Activated naive CD4-positive, alpha-beta T cell treated with anti-CD3 and anti-CD28 coated beads for 36 hours (primary cell): ENCODE measurements around the gene CHKA. TPM values are rescaled to one million over a fixed set of nuclear protein-coding genes. Genes with fewer than 3 reads are reported as not detected.

ENCODE experiments used
- CTCF ChIA-PET: fragments of 350-600 bp; sonication (Branson Sonifier 250); formaldehyde crosslinking; loops from one replicate; lab custom pipeline; 2021; ENCODE audit warnings: antibody characterized with exemption; lab: Charles Lee
- DNase-seq: peaks from one replicate; pipeline ENCODE4 v3.0.0-alpha.2; 2020
- H3K27ac Mint-ChIP-seq: one replicate; pipeline ENCODE4 v1.8.0; 2021; ENCODE audit warnings: mild to moderate bottlenecking, mixed read lengths
- H3K27me3 Mint-ChIP-seq: one replicate; pipeline ENCODE4 v1.8.0; 2021; ENCODE audit warnings: low read depth, mixed read lengths
- H3K36me3 Mint-ChIP-seq: one replicate; pipeline ENCODE4 v1.8.0; 2021; ENCODE audit warnings: low read depth, mixed read lengths
- H3K4me1 Mint-ChIP-seq: one replicate; pipeline ENCODE4 v1.8.0; 2021; ENCODE audit warnings: low read depth, mixed read lengths
- H3K4me3 Mint-ChIP-seq: one replicate; pipeline ENCODE4 v1.8.0; 2021; ENCODE audit warnings: mild to moderate bottlenecking, moderate library complexity, mixed read lengths
- H3K9me3 Mint-ChIP-seq: one replicate; pipeline ENCODE4 v1.8.0; 2021; ENCODE audit warnings: mixed read lengths
- intact Hi-C: fragments of 100-400 bp; cut with micrococcal nuclease; formaldehyde crosslinking; loops from one replicate; pipeline ENCODE4 v1.15.1; 2023
- total RNA-seq, 2 experiments: library from RNA; stranded (reverse); gene quantifications; one replicate each; pipeline ENCODE4 v1.2.3, GENCODE V29; 2021

Gene CHKA
- total RNA-seq: 1 to 10 TPM; 6.8 to 7.1 TPM

DNA sequence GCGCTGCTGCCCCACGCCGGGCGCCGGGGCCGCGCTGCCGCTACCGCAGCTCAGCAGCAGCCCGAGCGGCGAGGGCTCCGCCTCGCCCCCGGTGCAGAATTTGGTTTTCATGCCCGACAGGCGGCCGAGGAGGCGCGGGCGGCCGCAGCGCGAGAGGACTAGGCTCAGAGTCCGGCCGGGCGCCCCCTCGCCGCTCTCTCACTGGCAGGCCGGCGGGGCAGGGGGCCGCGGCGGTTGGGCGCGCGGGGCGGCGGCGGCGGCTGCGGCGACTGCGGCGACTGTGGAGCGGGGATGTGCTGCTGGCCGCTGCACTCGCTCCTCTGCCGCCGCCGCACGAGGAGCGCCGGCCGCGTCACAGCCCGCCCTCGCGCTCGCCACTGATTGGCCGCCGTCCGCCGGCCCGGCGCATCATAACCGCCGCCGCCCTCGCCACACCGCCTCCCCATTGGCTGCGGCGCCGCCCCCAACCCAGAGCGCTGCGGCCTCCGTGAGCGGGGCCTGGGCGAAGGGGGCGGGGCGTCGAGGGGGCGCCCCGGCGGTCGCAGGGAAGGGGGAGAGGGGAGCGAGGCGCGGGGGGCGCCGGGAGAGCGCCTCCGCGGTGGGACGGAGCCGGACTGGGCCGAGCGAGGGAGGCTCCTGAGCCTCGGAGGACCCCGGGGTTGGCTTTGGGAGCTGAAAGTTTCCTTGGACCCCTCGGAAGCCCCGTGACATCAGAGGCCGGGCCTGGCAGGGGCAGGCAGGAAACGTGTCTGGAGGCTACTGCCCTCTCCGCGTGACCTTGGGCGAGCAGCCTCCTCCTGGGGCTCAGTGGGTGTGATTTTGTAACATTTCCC, at the start of gene CHKA:
Gene CHKA (minus strand): TSS at position 322 of the 833 bp plus-strand sequence. CDS start 211 bp downstream, at position 111.
- DNase-seq: peak; percentile 87
- Mint-ChIP-seq H3K4me3 (peak within 1 kb of the TSS; percentile 73), H3K27ac (no peak within 1 kb of the TSS), H3K27me3 (no peaks in the 10 kb centered on the region), H3K9me3 (no peaks in the 10 kb centered on the region), H3K4me1 (peaks cover 7% of the 10 kb centered on the region), H3K36me3 (no peaks in the 10 kb centered on the region)
- intact Hi-C loops: loop anchor here (1.0 to 10.0 kb wide), 5 partner anchors 22 to 116 kb away; partner anchors contain the start of genes NDUFS8 and UNC93B1
- CTCF ChIA-PET: no interaction called here

GRCh38 chr11:68169442-68169841, 48.3 kb upstream of the CHKA start:
- H3K4me1 Mint-ChIP-seq: no peaks in the 10 kb centered on the region
- CTCF ChIA-PET: no interaction called here
- intact Hi-C loops: no loop called here

DNA sequence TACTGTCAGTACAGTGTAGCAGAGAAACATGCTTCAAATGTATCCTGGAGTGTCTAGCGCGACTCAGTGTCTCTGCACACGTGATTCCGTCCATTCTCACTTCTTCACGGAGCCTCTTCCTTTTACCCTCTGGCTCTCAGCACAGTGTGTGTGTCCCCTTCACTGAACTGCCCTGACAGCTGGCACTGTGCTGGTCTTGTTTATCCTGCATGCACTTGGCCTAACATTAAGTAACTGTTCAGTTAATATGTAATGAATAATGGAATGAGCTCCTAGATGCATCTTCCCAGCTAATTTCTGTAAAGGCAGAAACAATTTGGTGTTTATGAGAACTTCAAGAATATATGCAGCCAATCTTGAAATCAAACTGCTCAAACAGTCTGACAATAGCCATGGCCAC, 47.5 kb upstream of the CHKA start:
- Mint-ChIP-seq H3K4me1 (no peaks in the 10 kb centered on the region), H3K9me3 (no peaks in the 10 kb centered on the region), H3K27ac (no peak overlapping the region), H3K36me3 (peaks cover 2% of the 10 kb centered on the region), H3K4me3 (no peak overlapping the region), H3K27me3 (no peaks in the 10 kb centered on the region)
- CTCF ChIA-PET: no interaction called here
- intact Hi-C loops: no loop called here
- DNase-seq: no peak

More at GRCh38 chr11:68169442-68169841, 48.3 kb upstream of the CHKA start:
- Mint-ChIP-seq H3K9me3 (no peaks in the 10 kb centered on the region), H3K36me3 (peaks cover 3% of the 10 kb centered on the region), H3K27me3 (no peaks in the 10 kb centered on the region), H3K27ac (no peak overlapping the region), H3K4me3 (no peak overlapping the region)
- no peak for DNase-seq

DNA sequence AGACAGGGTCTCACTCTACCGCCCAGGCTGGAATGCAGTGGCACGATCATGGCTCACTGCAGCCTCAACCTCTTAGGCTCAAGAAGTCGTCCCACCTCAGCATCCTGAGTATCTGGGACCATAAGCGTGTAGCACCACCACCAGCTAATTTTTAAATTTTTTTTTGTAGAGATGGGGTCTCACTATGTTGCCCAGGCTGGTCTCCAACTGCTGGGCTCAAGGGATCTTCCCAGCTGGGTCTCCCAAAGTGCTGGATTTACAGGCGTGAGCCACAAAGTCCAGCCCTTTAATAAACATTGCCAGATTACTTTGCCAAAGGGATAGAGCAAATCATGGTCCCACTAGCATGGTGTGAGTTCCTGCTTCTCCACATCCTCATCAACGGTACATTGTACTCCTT, 46.3 kb upstream of the CHKA start:
- intact Hi-C loops: no loop called here
- Mint-ChIP-seq H3K4me1 (no peaks in the 10 kb centered on the region), H3K4me3 (no peak overlapping the region), H3K9me3 (no peaks in the 10 kb centered on the region), H3K27ac (no peak overlapping the region), H3K27me3 (no peaks in the 10 kb centered on the region), H3K36me3 (peaks cover 2% of the 10 kb centered on the region)
- no peak for DNase-seq
- CTCF ChIA-PET: interaction anchor here (0.6 kb wide), 1 partner anchor 27 kb away, joined by 3 read pairs; no protein-coding TSS in a partner anchor

DNA sequence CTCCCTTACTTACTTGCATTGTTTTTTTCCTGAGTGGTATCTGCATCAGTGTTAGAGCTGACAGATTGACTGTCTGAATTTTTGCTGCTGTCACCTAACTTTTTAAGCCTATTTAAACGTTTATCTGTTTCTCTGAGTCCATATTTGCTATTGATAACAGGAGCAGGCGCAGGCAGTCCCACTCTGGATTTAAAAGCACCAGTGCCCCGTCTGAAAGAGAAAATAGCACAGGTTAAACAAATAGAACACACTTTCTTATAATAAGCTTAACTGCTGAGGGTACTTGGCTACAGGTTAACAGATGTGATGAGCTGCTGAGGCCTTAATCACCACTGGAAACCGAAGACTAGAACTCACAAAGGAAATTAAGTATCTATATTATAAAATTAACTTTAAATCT, 45.8 kb upstream of the CHKA start:
- CTCF ChIA-PET: interaction anchor here (0.6 kb wide), 1 partner anchor 28 kb away, joined by 3 read pairs; no protein-coding TSS in a partner anchor
- H3K4me3 Mint-ChIP-seq: no peak overlapping the region
- no peak overlapping the region for H3K27ac Mint-ChIP-seq
- H3K36me3 Mint-ChIP-seq: peaks cover 3% of the 10 kb centered on the region
- no peaks in the 10 kb centered on the region for H3K9me3 Mint-ChIP-seq
- intact Hi-C loops: no loop called here
- H3K4me1 Mint-ChIP-seq: no peaks in the 10 kb centered on the region
- H3K27me3 Mint-ChIP-seq: no peaks in the 10 kb centered on the region
- DNase-seq: no peak

- Mint-ChIP-seq H3K27me3 (no peaks in the 10 kb centered on the region), H3K4me3 (no peak overlapping the region)
- intact Hi-C loops: no loop called here
These were observed 44.4 kb upstream of the CHKA start for GRCh38 chr11:68165601-68166000.

DNA sequence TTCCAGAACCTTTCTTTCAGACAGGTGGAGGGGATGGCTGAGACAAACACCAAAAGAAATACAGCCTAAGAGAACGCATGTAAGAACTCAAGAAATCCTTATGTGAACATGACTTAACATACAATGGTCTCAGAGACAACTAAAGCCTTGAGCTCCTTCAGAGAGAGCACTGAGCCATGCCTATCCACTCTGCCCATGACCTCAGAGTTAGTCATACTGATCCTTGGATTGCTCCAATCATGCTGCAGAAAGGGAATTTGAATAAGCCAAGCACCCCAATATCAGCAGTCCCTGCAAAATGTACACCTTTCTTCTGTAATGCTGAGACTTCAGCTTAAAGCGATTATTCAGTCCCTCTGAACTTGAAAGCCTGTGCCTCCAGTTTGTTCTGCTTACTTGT, 43.2 kb upstream of the CHKA start:
- CTCF ChIA-PET: interaction anchor here (1.5 kb wide), 1 partner anchor 20 kb away, joined by 3 read pairs; no protein-coding TSS in a partner anchor
- DNase-seq: no peak
- H3K4me1 Mint-ChIP-seq: no peaks in the 10 kb centered on the region
- no peaks in the 10 kb centered on the region for H3K9me3 Mint-ChIP-seq
- no peak overlapping the region for H3K4me3 Mint-ChIP-seq
- intact Hi-C loops: no loop called here
- no peak overlapping the region for H3K27ac Mint-ChIP-seq
- no peaks in the 10 kb centered on the region for H3K27me3 Mint-ChIP-seq
- H3K36me3 Mint-ChIP-seq: peaks cover 4% of the 10 kb centered on the region

More at GRCh38 chr11:68165601-68166000, 44.4 kb upstream of the CHKA start:
- H3K4me1 Mint-ChIP-seq: no peaks in the 10 kb centered on the region
- peaks cover 4% of the 10 kb centered on the region for H3K36me3 Mint-ChIP-seq
- DNase-seq: no peak
- CTCF ChIA-PET: no interaction called here
- H3K27ac Mint-ChIP-seq: no peak overlapping the region
- H3K9me3 Mint-ChIP-seq: no peaks in the 10 kb centered on the region

GRCh38 chr11:68163691-68164090, 42.5 kb upstream of the CHKA start:
- Mint-ChIP-seq H3K4me1 (no peaks in the 10 kb centered on the region), H3K27me3 (no peaks in the 10 kb centered on the region), H3K9me3 (no peaks in the 10 kb centered on the region), H3K36me3 (peaks cover 4% of the 10 kb centered on the region), H3K4me3 (no peak overlapping the region), H3K27ac (no peak overlapping the region)
- intact Hi-C loops: no loop called here
- CTCF ChIA-PET: interaction anchor here (1.5 kb wide), 1 partner anchor 21 kb away, joined by 3 read pairs; no protein-coding TSS in a partner anchor
- no peak for DNase-seq

DNA sequence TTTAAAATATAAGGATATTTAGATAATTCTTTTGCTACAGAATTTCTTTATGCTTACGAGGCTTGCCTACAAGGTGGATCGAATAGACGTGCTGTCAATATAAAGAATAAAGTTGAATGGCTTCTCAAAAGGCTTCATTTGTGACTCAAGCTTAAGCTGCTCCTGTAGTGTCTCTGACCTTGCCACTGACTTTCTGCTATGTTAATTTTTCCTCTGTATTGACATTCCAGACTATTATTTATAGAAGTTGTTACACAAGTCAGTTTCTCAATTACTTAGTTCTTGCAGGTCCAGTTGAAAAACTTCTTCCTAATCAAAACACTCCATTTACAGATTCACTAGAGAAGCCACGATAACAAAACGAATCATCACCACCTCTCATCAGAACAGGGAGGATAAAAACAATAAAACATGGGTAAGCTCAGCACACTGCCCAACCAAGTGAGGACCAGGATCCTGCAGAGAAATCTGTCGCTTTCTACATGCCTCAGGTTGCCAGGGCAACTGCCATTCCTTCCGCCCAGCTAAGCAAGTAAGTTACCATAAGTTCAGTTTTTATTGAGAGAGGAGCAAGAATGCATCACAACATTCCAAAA, 39.0 kb upstream of the CHKA start:
- Mint-ChIP-seq H3K27me3 (no peaks in the 10 kb centered on the region), H3K9me3 (no peaks in the 10 kb centered on the region), H3K36me3 (peaks cover 9% of the 10 kb centered on the region), H3K4me3 (no peak overlapping the region), H3K4me1 (no peaks in the 10 kb centered on the region), H3K27ac (no peak overlapping the region)
- CTCF ChIA-PET: no interaction called here
- intact Hi-C loops: no loop called here
- DNase-seq: no peak

- Mint-ChIP-seq H3K4me3 (no peak overlapping the region), H3K9me3 (no peaks in the 10 kb centered on the region), H3K27ac (no peak overlapping the region), H3K27me3 (no peaks in the 10 kb centered on the region), H3K36me3 (peaks cover 9% of the 10 kb centered on the region), H3K4me1 (no peaks in the 10 kb centered on the region)
- no peak for DNase-seq
- CTCF ChIA-PET: no interaction called here
- intact Hi-C loops: no loop called here
These were observed 38.5 kb upstream of the CHKA start for GRCh38 chr11:68159665-68160064.

DNA sequence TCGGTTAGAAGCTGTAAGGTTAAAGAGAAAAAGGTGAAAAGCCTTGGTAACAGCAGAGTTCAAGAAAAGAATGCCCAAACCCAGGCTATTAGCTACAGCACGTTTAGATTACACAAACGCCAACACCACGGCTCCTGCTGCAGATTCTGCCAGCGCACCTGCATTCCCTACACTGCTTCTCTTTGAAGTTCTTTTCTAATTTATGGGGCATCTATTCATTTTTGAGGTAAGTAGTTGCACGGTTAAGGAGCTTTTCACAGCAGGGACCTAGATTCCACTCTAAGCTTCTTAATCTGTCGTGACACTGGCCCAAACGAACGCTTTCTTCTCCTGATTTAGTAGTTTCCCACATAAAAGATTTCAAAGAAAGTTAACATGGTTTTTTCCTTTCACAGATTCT, 38.0 kb upstream of the CHKA start:
- Mint-ChIP-seq H3K9me3 (no peaks in the 10 kb centered on the region), H3K36me3 (peaks cover 9% of the 10 kb centered on the region), H3K27ac (no peak overlapping the region), H3K4me1 (no peaks in the 10 kb centered on the region), H3K27me3 (no peaks in the 10 kb centered on the region), H3K4me3 (no peak overlapping the region)
- DNase-seq: no peak
- intact Hi-C loops: no loop called here
- CTCF ChIA-PET: no interaction called here

DNA sequence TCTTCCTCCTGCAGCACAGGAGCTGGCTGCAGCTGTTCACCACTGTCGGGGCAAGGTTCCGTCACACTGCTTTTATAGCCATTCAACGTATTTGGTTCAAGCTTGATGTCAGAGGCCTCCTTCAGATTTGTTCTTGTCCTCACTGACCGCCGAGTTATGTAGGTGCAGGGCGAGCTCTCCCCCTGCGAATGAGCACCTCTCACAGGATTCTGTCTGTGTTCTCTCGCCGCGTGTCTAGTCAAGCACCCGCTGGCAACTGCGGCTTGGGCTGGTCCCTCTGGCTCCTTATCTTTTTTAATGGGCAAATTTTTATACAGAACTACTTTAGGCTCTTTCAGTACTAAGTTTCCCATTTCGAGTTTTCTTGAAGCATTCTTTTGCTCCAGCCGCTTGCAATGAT, 37.4 kb upstream of the CHKA start:
- no peaks in the 10 kb centered on the region for H3K9me3 Mint-ChIP-seq
- CTCF ChIA-PET: interaction anchor here (0.6 to 1.5 kb wide), 2 partner anchors 12 to 14 kb away, joined by 3 to 4 read pairs; no protein-coding TSS in a partner anchor
- DNase-seq: no peak
- peaks cover 7% of the 10 kb centered on the region for H3K36me3 Mint-ChIP-seq
- H3K4me3 Mint-ChIP-seq: no peak overlapping the region
- H3K27ac Mint-ChIP-seq: no peak overlapping the region
- no peaks in the 10 kb centered on the region for H3K27me3 Mint-ChIP-seq
- no peaks in the 10 kb centered on the region for H3K4me1 Mint-ChIP-seq
- intact Hi-C loops: no loop called here
